ENCODE results near the gene RTN4RL1.

GRCh38 chr17:2040219-2040827 lies 15.2 kb upstream of the RTN4RL1 start:
- TF ChIP-seq CHD1 (IDR thresholded peaks at IDR 0.05; ENCODE audit: low read depth, low read length) (no peak), CTCF (conservative IDR thresholded peaks at IDR 0.05; ENCODE audit: low read depth, low read length) (no peak), USF2 (IDR thresholded peaks at IDR 0.05; ENCODE audit: low read depth, low read length) (no peak), POLR2A (IDR thresholded peaks at IDR 0.05; ENCODE audit: low read depth, low read length) (peak; percentile 65; the same call in 1 of the 2 replicates), ELK1 (IDR thresholded peaks at IDR 0.05; ENCODE audit: borderline replicate concordance, low read depth, low read length) (no peak)
